GM12872 (cell line): ENCODE data around the gene RPS6KA6.

Experiments
- TF ChIP-seq, protein P1 (sequence below): IDR thresholded peaks from 3 replicates; pipeline ENCODE4 v1.5.1; 2011; ENCODE audit warnings: low read depth, mild to moderate bottlenecking, low read length, moderate library complexity; ENCODE audit not compliant: insufficient read depth

RPS6KA6 gene

GRCh38 chrX:84064164-84064563 lies 123.8 kb downstream of the RPS6KA6 start:
- TF ChIP-seq, protein P1, sequence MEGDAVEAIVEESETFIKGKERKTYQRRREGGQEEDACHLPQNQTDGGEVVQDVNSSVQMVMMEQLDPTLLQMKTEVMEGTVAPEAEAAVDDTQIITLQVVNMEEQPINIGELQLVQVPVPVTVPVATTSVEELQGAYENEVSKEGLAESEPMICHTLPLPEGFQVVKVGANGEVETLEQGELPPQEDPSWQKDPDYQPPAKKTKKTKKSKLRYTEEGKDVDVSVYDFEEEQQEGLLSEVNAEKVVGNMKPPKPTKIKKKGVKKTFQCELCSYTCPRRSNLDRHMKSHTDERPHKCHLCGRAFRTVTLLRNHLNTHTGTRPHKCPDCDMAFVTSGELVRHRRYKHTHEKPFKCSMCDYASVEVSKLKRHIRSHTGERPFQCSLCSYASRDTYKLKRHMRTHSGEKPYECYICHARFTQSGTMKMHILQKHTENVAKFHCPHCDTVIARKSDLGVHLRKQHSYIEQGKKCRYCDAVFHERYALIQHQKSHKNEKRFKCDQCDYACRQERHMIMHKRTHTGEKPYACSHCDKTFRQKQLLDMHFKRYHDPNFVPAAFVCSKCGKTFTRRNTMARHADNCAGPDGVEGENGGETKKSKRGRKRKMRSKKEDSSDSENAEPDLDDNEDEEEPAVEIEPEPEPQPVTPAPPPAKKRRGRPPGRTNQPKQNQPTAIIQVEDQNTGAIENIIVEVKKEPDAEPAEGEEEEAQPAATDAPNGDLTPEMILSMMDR, result no peak

DNA sequence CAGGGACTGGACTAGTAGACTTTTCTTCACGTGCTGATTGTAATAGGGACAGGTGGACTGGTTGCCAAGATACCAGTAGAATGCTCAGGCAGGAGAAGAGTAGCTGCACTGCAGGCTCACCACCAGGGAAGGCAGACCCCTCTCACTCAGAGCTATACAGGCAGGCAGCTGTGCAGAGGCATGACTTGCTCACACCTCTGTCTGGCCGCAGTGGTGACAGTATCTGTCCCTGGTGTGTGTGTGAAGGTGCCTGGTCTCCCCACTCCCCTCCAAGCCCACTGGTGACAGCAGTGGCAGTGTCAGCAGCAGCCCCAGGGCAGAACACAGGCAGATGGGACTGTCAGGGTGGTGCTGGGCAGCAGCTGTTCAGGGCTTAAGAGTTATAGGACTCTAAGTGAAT lies 140.7 kb downstream of the RPS6KA6 start:
- TF ChIP-seq, protein P1, result no peak

DNA sequence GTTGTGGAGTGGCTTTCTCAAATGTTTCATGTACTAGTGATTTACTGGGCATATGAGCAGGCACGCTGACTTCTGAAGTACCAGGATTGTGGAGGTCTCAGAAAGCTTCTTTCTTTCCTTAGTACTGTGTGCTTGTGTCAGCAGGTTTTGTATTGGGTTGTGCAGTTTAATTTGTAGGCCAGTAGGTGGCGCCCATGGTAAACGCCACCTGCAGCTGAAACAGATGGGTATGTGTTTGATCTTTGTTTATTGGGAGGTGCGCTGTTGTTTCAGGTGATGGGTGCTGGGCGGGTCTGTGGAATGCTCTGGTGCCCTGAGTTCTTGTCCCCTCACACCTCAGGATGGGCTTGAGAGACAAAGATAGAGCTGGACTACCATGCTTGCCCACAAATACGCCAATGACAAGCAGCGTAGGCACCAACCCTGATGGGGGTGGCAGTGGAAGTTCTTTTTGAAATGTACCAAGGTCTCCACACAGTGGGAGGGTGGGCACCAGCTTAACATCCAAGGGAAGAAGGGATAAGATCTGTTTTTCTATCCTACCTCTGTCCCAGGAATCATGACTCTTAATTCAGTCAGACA lies 141.5 kb downstream of the RPS6KA6 start:
- TF ChIP-seq, protein P1, result peak; percentile 60

- TF ChIP-seq, protein P1, result no peak
Observed at GRCh38 chrX:84044051-84044450, 143.9 kb downstream of the RPS6KA6 start.
